HepG2 (cell line): ENCODE measurements around the gene FTSJ1. TPM values are rescaled to one million over a fixed set of nuclear protein-coding genes. Genes with fewer than 3 reads are reported as not detected.

Experiments
- ATAC-seq: fragments of 200-7000 bp; cut with Tn5 transposase; 3 replicates; pipeline ENCODE4 v1.9.1; 2020; ENCODE audit warnings: mild to moderate bottlenecking, moderate library complexity
- BruUV-seq: library from RNA; stranded (reverse); fragments of 400-500 nt; replicated peaks from 2 replicates; lab custom pipeline; 2021; lab: Mats Ljungman, UMichigan
- CTCF ChIA-PET: fragments of 300-600 bp; formaldehyde crosslinking; extraction: SDS; loops from one replicate; lab custom pipeline; 2021; ENCODE audit warnings: low total read pairs, inconsistent platforms, low intra/inter-chr PET ratio; lab: Yijun Ruan, JAX
- POLR2A ChIA-PET: fragments of 350-600 bp; sonication (Branson Sonifier 250); formaldehyde crosslinking; loops from one replicate; lab custom pipeline; 2020; ENCODE audit warnings: antibody characterized with exemption, inconsistent platforms; lab: Yijun Ruan, JAX
- DNase-seq: peaks from one replicate; pipeline ENCODE4 v3.0.0-alpha.2; 2015; ENCODE audit warnings: low spot score
- FAIRE-seq: peaks from 3 replicates; lab custom pipeline; 2011; peaks lifted over from hg19 to GRCh38; lab: Jason Lieb, UNC
- H2AFZ ChIP-seq: one replicate; pipeline ENCODE4 v1.6.1; 2011; ENCODE audit warnings: low read length, inconsistent platforms
- H3K27ac ChIP-seq: fragments of 300-600 bp; 3 replicates; pipeline ENCODE4 v1.8.0; 2011; ENCODE audit warnings: mixed run types, mild to moderate bottlenecking, mixed read lengths, low read length, inconsistent platforms; ENCODE audit not compliant: insufficient read depth; ENCODE audit errors: extremely low read length
- H3K27me3 ChIP-seq, 2 experiments: fragments of 200-600 bp in 1 of 2; 2 replicates in 1 of 2; 3 replicates in 1 of 2; pipeline versions ENCODE4 v1.6.0 to v1.8.0; 2011; ENCODE audit warnings: low read length in 2 of 2, mild to moderate bottlenecking in 2 of 2, moderate library complexity in 2 of 2, inconsistent platforms in 1 of 2; ENCODE audit not compliant: insufficient read depth in 2 of 2, control insufficient read depth in 1 of 2
- H3K36me3 ChIP-seq, 2 experiments: fragments of 200-600 bp in 1 of 2; replicated peaks in 1 of 2; 2 replicates in 1 of 2; 3 replicates in 1 of 2; pipeline versions ENCODE4 v1.5.1 to v1.8.0; 2011; ENCODE audit warnings: low read length in 2 of 2, inconsistent platforms in 1 of 2; ENCODE audit not compliant: insufficient read depth in 2 of 2, control insufficient read depth in 1 of 2
- H3K4me1 ChIP-seq: 2 replicates; pipeline ENCODE4 v1.5.1; 2012; ENCODE audit warnings: low read length, inconsistent platforms; ENCODE audit not compliant: insufficient read depth
- H3K4me2 ChIP-seq: 2 replicates; pipeline ENCODE4 v1.6.0; 2011; ENCODE audit warnings: low read depth, low read length, inconsistent platforms
- H3K4me3 ChIP-seq, 3 experiments: fragments of 200-600 bp in 1 of 3; sonication (generic), shearing (Covaris generic) in 1 of 3; replicated peaks in 1 of 3; 2 replicates each; pipeline ENCODE4 v1.5.1; 2011 to 2016; ENCODE audit warnings: low read length in 3 of 3, inconsistent platforms in 2 of 3, low read depth in 2 of 3, mild to moderate bottlenecking in 2 of 3, control low read depth in 1 of 3, mixed read lengths in 1 of 3; ENCODE audit not compliant: insufficient read depth in 1 of 3
- H3K79me2 ChIP-seq: one replicate; pipeline ENCODE4 v1.6.1; 2011; ENCODE audit warnings: low read length, inconsistent platforms; ENCODE audit not compliant: insufficient read depth
- H3K9ac ChIP-seq: 2 replicates; pipeline ENCODE4 v1.6.0; 2011; ENCODE audit warnings: mild to moderate bottlenecking, low read depth, low read length, inconsistent platforms; ENCODE audit not compliant: insufficient read depth
- H3K9me3 ChIP-seq: 2 replicates; pipeline ENCODE4 v1.5.1; 2012; ENCODE audit warnings: mild to moderate bottlenecking, low read length
- H4K20me1 ChIP-seq: 2 replicates; pipeline ENCODE4 v1.6.0; 2011; ENCODE audit warnings: inconsistent platforms, mild to moderate bottlenecking, low read length, moderate library complexity; ENCODE audit not compliant: insufficient read depth
- CEBPB ChIP-seq: IDR thresholded peaks from 2 replicates; pipeline ENCODE4 v1.6.1; 2011; ENCODE audit warnings: low read depth, low read length, improper control_type of control experiment, borderline replicate concordance
- NBN ChIP-seq: fragments of 450-650 bp; conservative IDR thresholded peaks from 2 replicates; pipeline ENCODE4 v1.6.1; 2017
- RBFOX2 ChIP-seq: fragments of 200-400 bp; formaldehyde crosslinking; IDR thresholded peaks from 2 replicates; pipeline ENCODE4 v1.6.1; 2017; ENCODE audit warnings: low read depth, mild to moderate bottlenecking, low read length
- RELA ChIP-seq: sonication (generic); formaldehyde crosslinking; IDR thresholded peaks from 2 replicates; pipeline ENCODE4 v1.4.0; 2020; ENCODE audit warnings: missing genetic modification reagents
- RFX1 ChIP-seq: fragments of 450-650 bp; IDR thresholded peaks from 2 replicates; pipeline ENCODE4 v1.6.1; 2017
- SNAI1 ChIP-seq: sonication (generic); formaldehyde crosslinking; IDR thresholded peaks from 2 replicates; pipeline ENCODE4 v1.5.0; 2020; ENCODE audit warnings: mild to moderate bottlenecking, missing genetic modification reagents, borderline replicate concordance
- SOX6 ChIP-seq, 2 experiments: fragments of 450-650 bp in 1 of 2; sonication (generic) in 1 of 2; formaldehyde crosslinking in 1 of 2; IDR thresholded peaks; 2 replicates each; pipeline versions ENCODE4 v1.4.0 to v1.6.1; 2017 to 2020; ENCODE audit warnings: antibody characterized with exemption in 1 of 2, mild to moderate bottlenecking in 1 of 2, missing genetic modification reagents in 1 of 2
- SPEN ChIP-seq: sonication (generic); formaldehyde crosslinking; IDR thresholded peaks from 2 replicates; pipeline ENCODE4 v1.5.1; 2020; ENCODE audit warnings: low read depth, mild to moderate bottlenecking, missing genetic modification reagents
- TMF1 ChIP-seq: sonication (generic); formaldehyde crosslinking; IDR thresholded peaks from 2 replicates; pipeline ENCODE4 v1.8.1; 2022; ENCODE audit warnings: low read depth, missing genetic modification reagents
- U2AF2 ChIP-seq: fragments of 200-400 bp; formaldehyde crosslinking; IDR thresholded peaks from 2 replicates; pipeline ENCODE4 v1.6.1; 2017; ENCODE audit warnings: low read depth, mild to moderate bottlenecking, low read length
- ZNF263 ChIP-seq: sonication (generic); formaldehyde crosslinking; IDR thresholded peaks from 2 replicates; pipeline ENCODE4 v1.4.0; 2020; ENCODE audit warnings: missing genetic modification reagents
- WGBS: methylation state at CpG from one replicate; pipeline ENCODE4 v1.1.6; 2017; ENCODE audit warnings: low lambda C conversion rate; 5-methylcytosine and 5-hydroxymethylcytosine counted together
- in situ Hi-C: cut with HindIII; loops from 2 replicates; pipeline ENCODE4 v1.10.0; 2017; ENCODE audit warnings: low pct_unique_long_range_greater_than_20kb; ENCODE audit not compliant: extremely low pct_ligation_motif_present
- intact Hi-C: fragments of 100-400 bp; cut with micrococcal nuclease; formaldehyde crosslinking; loops from one replicate; pipeline ENCODE4 v1.10.0; 2022; ENCODE audit not compliant: unreplicated experiment
- polyA plus RNA-seq, 8 experiments: library from polyadenylated mRNA; depleted of rRNA in 3 of 8; stranded (reverse) in 7 of 8; unstranded in 1 of 8; fragments of >200 nt; fragmentation: Illumina TruSeq in 4 of 8; extraction: Trizol in 4 of 8; gene quantifications; 2 replicates each; pipeline versions ENCODE4 v1.2.1 to v1.2.3, GENCODE V29; 2011 to 2016; ENCODE audit warnings: low read depth in 4 of 8, missing spikeins in 1 of 8, mixed read lengths in 1 of 8; ENCODE audit not compliant: insufficient read depth in 1 of 8
- total RNA-seq, 5 experiments: library from RNA; depleted of rRNA; stranded (reverse); fragments of >200 nt; fragmentation: Illumina TruSeq; extraction: Trizol; gene quantifications; 2 replicates each; pipeline ENCODE4 v1.2.3, GENCODE V29; 2016; ENCODE audit warnings: low read depth in 1 of 5
- TF ChIP-seq, protein P1 (sequence below): sonication (generic); formaldehyde crosslinking; IDR thresholded peaks from 2 replicates; pipeline ENCODE4 v1.4.0; 2020; ENCODE audit warnings: missing genetic modification reagents
- TF ChIP-seq, protein P2 (sequence below): sonication (generic); formaldehyde crosslinking; IDR thresholded peaks from 2 replicates; pipeline ENCODE4 v1.9.0; 2021; ENCODE audit warnings: missing genetic modification reagents, borderline replicate concordance

FTSJ1 gene
- total and polyA plus RNA-seq, 2 of the 13 experiments (the other 11 are each of a cell fraction or from before 2014, with no cell fraction given): 30.3 to 37.9 TPM

DNA sequence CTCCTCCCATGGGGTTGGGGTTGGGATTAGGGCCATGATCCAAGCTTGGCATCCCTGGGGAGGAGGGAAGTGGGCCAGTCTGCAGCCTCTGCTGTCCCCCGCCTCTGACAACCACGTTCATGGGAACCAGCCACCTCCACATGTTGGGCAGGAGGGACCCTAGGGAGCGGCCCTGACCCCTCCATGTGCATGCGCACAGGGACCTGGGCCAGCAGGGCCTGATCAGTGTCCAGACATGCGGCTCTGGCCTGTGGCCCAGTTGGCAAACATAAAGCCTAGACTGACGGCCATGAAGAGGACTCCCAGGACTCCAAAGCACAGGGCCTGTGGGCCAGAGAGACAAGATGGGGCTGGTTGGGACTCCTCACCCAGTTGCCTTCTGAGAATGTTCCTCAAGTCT, 17.3 kb upstream of the FTSJ1 start:
- Histone ChIP-seq H3K27me3 (no peaks in the 10 kb centered on the region), H3K4me1 (no peaks in the 10 kb centered on the region), H3K4me2 (no peak overlapping the region), H3K9ac (no peak overlapping the region), H3K9me3 (no peaks in the 10 kb centered on the region), H3K4me3 (no peak overlapping the region), H3K27ac (no peak overlapping the region), H3K79me2 (no peaks in the 10 kb centered on the region), H4K20me1 (no peaks in the 10 kb centered on the region), H2AFZ (no peak overlapping the region), H3K36me3 (peaks cover 1 to 13% of the 10 kb centered on the region in 2 experiments; a peak in 3 of 5 replicates)
- POLR2A ChIA-PET: no interaction called here
- no CpG with 5 or more reads among the region's 6 CpGs for WGBS
- in situ Hi-C loops: no loop called here
- CTCF ChIA-PET: no interaction called here
- TF ChIP-seq RELA (CRISPR knock-in tag): no peak
- peak; percentile 31; the same call in 1 of the 2 replicates for TF ChIP-seq RBFOX2
- intact Hi-C loops: no loop called here
- no peak for ATAC-seq
- FAIRE-seq: no peak
- DNase-seq: no peak
- TSS peak; percentile 53 for BruUV-seq

DNA sequence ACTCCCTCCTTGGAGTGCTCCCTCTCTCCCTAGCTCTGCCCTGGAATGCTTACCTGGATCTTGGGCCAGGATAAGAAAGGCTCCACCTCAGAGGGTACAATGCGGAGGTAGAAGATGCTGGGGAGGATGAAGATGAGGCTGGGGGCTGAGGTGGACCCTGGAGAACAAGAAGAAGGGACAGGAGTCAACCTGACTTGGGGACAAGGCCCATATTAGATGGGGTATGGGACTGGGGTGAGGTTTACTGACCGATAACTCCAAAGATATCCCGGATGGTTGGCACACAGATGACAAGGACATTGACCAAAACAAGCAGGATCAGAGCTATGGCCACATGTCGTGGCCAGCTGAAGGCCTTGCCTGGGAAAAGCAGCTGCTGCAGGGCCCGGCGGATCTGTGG, 16.5 kb upstream of the FTSJ1 start:
- no peak overlapping the region for H3K27ac ChIP-seq
- no peak overlapping the region for H3K9ac ChIP-seq
- no TSS peak for BruUV-seq
- ATAC-seq (no peak), DNase-seq (no peak), FAIRE-seq (no peak)
- H2AFZ ChIP-seq: no peak overlapping the region
- no peaks in the 10 kb centered on the region for H3K27me3 ChIP-seq
- H3K4me2 ChIP-seq: no peak overlapping the region
- H4K20me1 ChIP-seq: no peaks in the 10 kb centered on the region
- ChIA-PET CTCF (no interaction called here), POLR2A (interaction anchor here (1.1 kb wide), 1 partner anchor 11 kb away, joined by 3 read pairs; no protein-coding TSS in a partner anchor)
- no peaks in the 10 kb centered on the region for H3K79me2 ChIP-seq
- no peak overlapping the region for H3K4me3 ChIP-seq
- in situ Hi-C loops: no loop called here
- H3K36me3 ChIP-seq: peaks cover 1 to 13% of the 10 kb centered on the region in 2 experiments; a peak in 3 of 5 replicates
- no peaks in the 10 kb centered on the region for H3K9me3 ChIP-seq
- H3K4me1 ChIP-seq: peaks cover 7% of the 10 kb centered on the region
- WGBS: 92% methylated on average over 1 of the region's 6 CpGs
- intact Hi-C loops: no loop called here
- TF ChIP-seq SPEN (CRISPR knock-in tag) (no peak), SNAI1 (no peak), TMF1 (CRISPR knock-in tag) (no peak), U2AF2 (no peak), CEBPB (no peak), RFX1 (no peak), SOX6 (IDR thresholded peaks at IDR 0.05) (no peak), SOX6 (CRISPR knock-in tag; IDR thresholded peaks at IDR 0.05) (no peak), ZNF263 (CRISPR knock-in tag) (no peak), NBN (no peak)
- TF ChIP-seq, protein P1, sequence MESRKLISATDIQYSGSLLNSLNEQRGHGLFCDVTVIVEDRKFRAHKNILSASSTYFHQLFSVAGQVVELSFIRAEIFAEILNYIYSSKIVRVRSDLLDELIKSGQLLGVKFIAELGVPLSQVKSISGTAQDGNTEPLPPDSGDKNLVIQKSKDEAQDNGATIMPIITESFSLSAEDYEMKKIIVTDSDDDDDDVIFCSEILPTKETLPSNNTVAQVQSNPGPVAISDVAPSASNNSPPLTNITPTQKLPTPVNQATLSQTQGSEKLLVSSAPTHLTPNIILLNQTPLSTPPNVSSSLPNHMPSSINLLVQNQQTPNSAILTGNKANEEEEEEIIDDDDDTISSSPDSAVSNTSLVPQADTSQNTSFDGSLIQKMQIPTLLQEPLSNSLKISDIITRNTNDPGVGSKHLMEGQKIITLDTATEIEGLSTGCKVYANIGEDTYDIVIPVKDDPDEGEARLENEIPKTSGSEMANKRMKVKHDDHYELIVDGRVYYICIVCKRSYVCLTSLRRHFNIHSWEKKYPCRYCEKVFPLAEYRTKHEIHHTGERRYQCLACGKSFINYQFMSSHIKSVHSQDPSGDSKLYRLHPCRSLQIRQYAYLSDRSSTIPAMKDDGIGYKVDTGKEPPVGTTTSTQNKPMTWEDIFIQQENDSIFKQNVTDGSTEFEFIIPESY: no peak
- TF ChIP-seq, protein P2, sequence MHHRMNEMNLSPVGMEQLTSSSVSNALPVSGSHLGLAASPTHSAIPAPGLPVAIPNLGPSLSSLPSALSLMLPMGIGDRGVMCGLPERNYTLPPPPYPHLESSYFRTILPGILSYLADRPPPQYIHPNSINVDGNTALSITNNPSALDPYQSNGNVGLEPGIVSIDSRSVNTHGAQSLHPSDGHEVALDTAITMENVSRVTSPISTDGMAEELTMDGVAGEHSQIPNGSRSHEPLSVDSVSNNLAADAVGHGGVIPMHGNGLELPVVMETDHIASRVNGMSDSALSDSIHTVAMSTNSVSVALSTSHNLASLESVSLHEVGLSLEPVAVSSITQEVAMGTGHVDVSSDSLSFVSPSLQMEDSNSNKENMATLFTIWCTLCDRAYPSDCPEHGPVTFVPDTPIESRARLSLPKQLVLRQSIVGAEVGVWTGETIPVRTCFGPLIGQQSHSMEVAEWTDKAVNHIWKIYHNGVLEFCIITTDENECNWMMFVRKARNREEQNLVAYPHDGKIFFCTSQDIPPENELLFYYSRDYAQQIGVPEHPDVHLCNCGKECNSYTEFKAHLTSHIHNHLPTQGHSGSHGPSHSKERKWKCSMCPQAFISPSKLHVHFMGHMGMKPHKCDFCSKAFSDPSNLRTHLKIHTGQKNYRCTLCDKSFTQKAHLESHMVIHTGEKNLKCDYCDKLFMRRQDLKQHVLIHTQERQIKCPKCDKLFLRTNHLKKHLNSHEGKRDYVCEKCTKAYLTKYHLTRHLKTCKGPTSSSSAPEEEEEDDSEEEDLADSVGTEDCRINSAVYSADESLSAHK (CRISPR knock-in tag): no peak
